ENCODE data around the gene NTMT1. TPM values are rescaled to one million over a fixed set of nuclear protein-coding genes. Genes with fewer than 3 reads are reported as not detected.
"Not testable (repeated sequence)": the region's sequence is repeated elsewhere in the genome, so short reads cannot be mapped to it uniquely, and the experiment has no call there.

The NTMT1 gene
- total RNA-seq, 1 donor from 2014 or later = 72.4 TPM

GRCh38 chr9:129628709-129629108 lies 2.7 kb downstream of the NTMT1 start:
- Mint-ChIP-seq H3K36me3 (ENCODE audit: low read depth) (peaks cover 28% of the 10 kb centered on the region), H3K27ac (peak overlapping the region; percentile 25), H3K4me1 (peaks cover 44% of the 10 kb centered on the region), H3K27me3 (no peaks in the 10 kb centered on the region), H3K9me3 (no peaks in the 10 kb centered on the region), H3K4me3 (no peak overlapping the region)
- intact Hi-C loops (cut with micrococcal nuclease) = loop anchor here (5.0 kb wide), 1 partner anchor 1076 kb away; the partner anchor contains the start of gene SPTAN1
- DNase-seq = no peak

- Mint-ChIP-seq H3K4me1 (peaks cover 40% of the 10 kb centered on the region), H3K4me3 (no peak overlapping the region), H3K36me3 (ENCODE audit: low read depth) (peaks cover 31% of the 10 kb centered on the region)
Observed at GRCh38 chr9:129629251-129629820, 3.4 kb downstream of the NTMT1 start.

GRCh38 chr9:129630967-129631673 lies 5.2 kb downstream of the NTMT1 start:
- Mint-ChIP-seq H3K9me3 (no peaks in the 10 kb centered on the region), H3K27me3 (no peaks in the 10 kb centered on the region), H3K36me3 (ENCODE audit: low read depth) (peaks cover 45% of the 10 kb centered on the region), H3K4me3 (no peak overlapping the region), H3K4me1 (peaks cover 31% of the 10 kb centered on the region), H3K27ac (no peak overlapping the region)
- DNase-seq = no peak
- intact Hi-C loops (cut with micrococcal nuclease) = no loop called here

More at GRCh38 chr9:129629251-129629820, 3.4 kb downstream of the NTMT1 start:
- H3K9me3 Mint-ChIP-seq = no peaks in the 10 kb centered on the region
- intact Hi-C loops (cut with micrococcal nuclease) = loop anchor here (5.0 kb wide), 1 partner anchor 1077 kb away; the partner anchor contains the start of gene SPTAN1
- DNase-seq = no peak
- H3K27me3 Mint-ChIP-seq = no peaks in the 10 kb centered on the region
- H3K27ac Mint-ChIP-seq = no peak overlapping the region

- Mint-ChIP-seq H3K9me3 (no peaks in the 10 kb centered on the region), H3K27ac (no peak overlapping the region), H3K4me3 (no peak overlapping the region), H3K4me1 (peaks cover 30% of the 10 kb centered on the region), H3K27me3 (no peaks in the 10 kb centered on the region), H3K36me3 (ENCODE audit: low read depth) (peaks cover 45% of the 10 kb centered on the region)
- intact Hi-C loops (cut with micrococcal nuclease) = no loop called here
- DNase-seq = no peak
Observed at GRCh38 chr9:129631674-129632129, 5.7 kb downstream of the NTMT1 start.

- H3K4me3 Mint-ChIP-seq = no peak overlapping the region
- H3K9me3 Mint-ChIP-seq = no peaks in the 10 kb centered on the region
- H3K27me3 Mint-ChIP-seq = no peaks in the 10 kb centered on the region
- intact Hi-C loops (cut with micrococcal nuclease) = no loop called here
- peaks cover 42% of the 10 kb centered on the region for H3K36me3 Mint-ChIP-seq (ENCODE audit: low read depth)
- H3K4me1 Mint-ChIP-seq = peaks cover 26% of the 10 kb centered on the region
- H3K27ac Mint-ChIP-seq = no peak overlapping the region
- DNase-seq = no peak
Observed at GRCh38 chr9:129632460-129632859, 6.5 kb downstream of the NTMT1 start.

DNA sequence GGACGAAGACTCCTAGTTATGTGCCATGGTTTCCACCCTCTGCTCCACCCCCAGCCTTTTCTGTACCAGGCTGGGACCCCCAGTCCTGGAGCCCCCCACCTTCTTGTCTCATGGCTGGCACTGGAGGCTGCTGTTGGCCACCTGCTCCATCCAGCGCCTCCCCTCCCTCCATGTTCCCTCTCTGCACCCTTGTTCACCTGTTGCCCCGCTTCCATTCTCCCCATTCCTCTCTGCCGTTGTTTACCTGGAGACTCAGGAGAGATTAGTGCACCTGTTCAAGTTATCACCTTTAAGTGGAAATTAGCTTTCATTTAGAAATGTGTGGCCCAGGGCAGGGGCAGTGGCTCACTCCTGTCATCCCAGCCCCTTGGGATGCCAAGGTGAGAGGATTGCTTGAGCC lies 7.2 kb downstream of the NTMT1 start:
- peaks cover 19% of the 10 kb centered on the region for H3K4me1 Mint-ChIP-seq
- no peak overlapping the region for H3K4me3 Mint-ChIP-seq
- no peaks in the 10 kb centered on the region for H3K9me3 Mint-ChIP-seq
- H3K27me3 Mint-ChIP-seq = no peaks in the 10 kb centered on the region
- peaks cover 48% of the 10 kb centered on the region for H3K36me3 Mint-ChIP-seq (ENCODE audit: low read depth)
- no peak overlapping the region for H3K27ac Mint-ChIP-seq
- intact Hi-C loops (cut with micrococcal nuclease) = no loop called here
- DNase-seq = no peak

- intact Hi-C loops (cut with micrococcal nuclease) = no loop called here
Observed at GRCh38 chr9:129633848-129634247, 7.9 kb downstream of the NTMT1 start.

DNA sequence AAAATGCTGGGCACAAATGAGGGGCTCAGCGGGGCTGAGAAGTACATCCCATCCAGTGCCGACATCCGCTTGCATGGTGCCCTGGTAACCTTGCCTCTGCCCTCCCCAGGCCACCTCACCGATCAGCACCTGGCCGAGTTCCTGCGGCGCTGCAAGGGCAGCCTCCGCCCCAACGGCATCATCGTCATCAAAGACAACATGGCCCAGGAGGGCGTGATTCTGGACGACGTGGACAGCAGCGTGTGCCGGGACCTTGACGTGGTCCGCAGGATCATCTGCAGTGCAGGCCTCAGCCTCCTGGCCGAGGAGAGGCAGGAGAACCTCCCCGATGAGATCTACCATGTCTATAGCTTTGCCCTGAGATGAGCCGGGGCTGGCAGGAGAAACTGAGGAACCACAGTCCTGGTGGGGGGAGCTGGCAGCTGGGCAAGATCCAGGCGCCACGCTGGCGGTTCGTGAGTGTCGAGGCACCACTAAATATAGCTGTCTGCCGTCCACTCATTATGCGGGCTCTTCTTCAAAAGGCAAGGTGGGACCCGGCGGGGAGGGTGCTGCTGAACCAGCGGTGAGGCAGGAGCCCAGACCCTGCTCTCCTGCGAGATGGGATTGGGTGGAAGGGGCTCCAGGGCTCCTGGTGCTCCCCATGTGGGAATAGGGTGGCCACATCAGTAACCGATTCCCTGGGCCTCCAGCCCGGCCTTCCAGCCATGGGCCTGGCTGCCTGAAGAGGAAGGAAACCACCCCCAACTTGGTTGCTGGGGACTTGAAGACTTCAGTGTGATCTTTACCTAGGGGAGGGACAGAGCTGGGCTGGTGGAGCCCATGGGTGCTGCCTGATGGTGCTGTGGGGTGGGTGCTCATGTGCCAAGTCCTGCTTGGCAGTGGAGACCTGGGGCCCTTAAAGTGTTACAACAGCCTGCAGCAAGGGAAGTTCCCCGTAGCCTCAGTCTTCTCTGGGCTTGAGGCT lies 9.4 kb downstream of the NTMT1 start:
- Mint-ChIP-seq H3K27ac (no peak overlapping the region), H3K4me3 (no peak overlapping the region), H3K36me3 (ENCODE audit: low read depth) (peaks cover 45% of the 10 kb centered on the region), H3K4me1 (peaks cover 18% of the 10 kb centered on the region), H3K9me3 (no peaks in the 10 kb centered on the region), H3K27me3 (no peaks in the 10 kb centered on the region)
- DNase-seq = no peak
- intact Hi-C loops (cut with micrococcal nuclease) = no loop called here

More at GRCh38 chr9:129633848-129634247, 7.9 kb downstream of the NTMT1 start:
- H3K27ac Mint-ChIP-seq = no peak overlapping the region
- peaks cover 46% of the 10 kb centered on the region for H3K36me3 Mint-ChIP-seq (ENCODE audit: low read depth)
- H3K9me3 Mint-ChIP-seq = no peaks in the 10 kb centered on the region
- no peak for DNase-seq
- no peak overlapping the region for H3K4me3 Mint-ChIP-seq
- no peaks in the 10 kb centered on the region for H3K27me3 Mint-ChIP-seq
- H3K4me1 Mint-ChIP-seq = peaks cover 16% of the 10 kb centered on the region

GRCh38 chr9:129636343-129636742 lies 10.4 kb downstream of the NTMT1 start:
- H3K27me3 Mint-ChIP-seq; H3K27ac Mint-ChIP-seq; H3K4me3 Mint-ChIP-seq; intact Hi-C loops (cut with micrococcal nuclease); DNase-seq; H3K9me3 Mint-ChIP-seq: not testable (repeated sequence)
- H3K36me3 Mint-ChIP-seq (ENCODE audit: low read depth) = peaks cover 46% of the 10 kb centered on the region
- peaks cover 23% of the 10 kb centered on the region for H3K4me1 Mint-ChIP-seq

DNA sequence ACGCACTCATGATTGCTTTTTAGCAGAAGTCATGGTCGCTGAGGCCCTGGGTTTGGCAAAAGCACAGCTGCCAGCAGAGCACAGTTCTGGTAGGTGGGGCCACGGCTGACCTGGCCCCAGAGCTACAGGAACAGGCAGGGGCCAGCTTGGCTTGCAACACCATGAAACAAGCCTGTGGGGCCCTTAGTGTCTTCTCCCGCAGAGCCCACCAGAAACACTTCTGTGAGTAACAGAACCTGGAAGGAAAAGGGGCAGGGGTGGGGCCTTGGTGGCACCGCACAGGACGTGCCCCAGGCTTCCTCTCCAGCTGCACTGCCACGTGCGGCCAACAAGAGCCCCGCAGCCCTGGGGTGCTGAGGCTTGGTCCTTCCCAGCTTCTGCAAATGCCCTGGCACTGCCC lies 11.1 kb downstream of the NTMT1 start:
- H3K4me3 Mint-ChIP-seq = no peak overlapping the region
- H3K4me1 Mint-ChIP-seq = peaks cover 18% of the 10 kb centered on the region
- no peaks in the 10 kb centered on the region for H3K27me3 Mint-ChIP-seq

DNA sequence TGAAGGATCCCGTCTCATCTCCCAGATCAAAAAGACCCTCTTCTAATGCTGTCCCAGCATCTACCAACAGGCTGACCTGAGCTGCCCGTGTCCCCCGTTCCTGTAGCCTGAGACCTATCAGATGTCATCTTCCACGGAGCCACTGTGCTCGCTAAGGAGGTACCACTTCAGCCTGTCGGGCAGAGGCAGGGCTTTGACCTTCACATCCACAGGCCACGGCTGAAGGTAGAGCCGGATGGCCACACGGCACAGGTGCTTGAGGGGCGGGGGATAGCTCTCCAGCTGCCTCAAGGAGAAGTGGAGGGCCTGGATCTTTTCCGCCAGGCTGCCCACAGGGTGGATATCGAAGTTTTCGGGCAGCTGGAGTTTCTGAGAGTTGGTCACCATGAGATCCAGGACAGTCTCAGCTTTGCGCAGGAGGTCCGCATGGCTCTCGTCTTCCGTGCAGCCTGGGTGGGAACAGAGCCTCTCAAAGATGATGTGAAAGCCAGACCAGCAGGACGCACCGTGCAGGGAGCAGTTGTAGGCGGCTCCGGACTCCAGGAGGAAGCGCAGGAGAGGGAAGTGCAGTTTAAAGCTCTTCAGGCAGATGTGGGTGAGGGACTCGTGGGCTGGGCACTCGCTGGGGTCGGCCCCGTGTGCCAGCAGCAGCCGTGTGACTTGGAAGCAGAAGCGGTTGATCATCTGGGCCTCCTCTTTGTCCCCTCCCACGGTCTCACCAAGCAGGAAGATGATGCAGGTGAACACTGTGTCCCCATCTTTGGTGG lies 11.9 kb downstream of the NTMT1 start:
- Mint-ChIP-seq H3K36me3 (ENCODE audit: low read depth) (peaks cover 37% of the 10 kb centered on the region), H3K4me3 (no peak overlapping the region), H3K27ac (no peak overlapping the region), H3K4me1 (peaks cover 16% of the 10 kb centered on the region), H3K9me3 (no peaks in the 10 kb centered on the region), H3K27me3 (no peaks in the 10 kb centered on the region)
- intact Hi-C loops (cut with micrococcal nuclease) = no loop called here
- DNase-seq = peak; percentile 56

More for the DNA sequence above, 11.1 kb downstream of the NTMT1 start:
- intact Hi-C loops (cut with micrococcal nuclease) = no loop called here
- Mint-ChIP-seq H3K36me3 (ENCODE audit: low read depth) (peaks cover 44% of the 10 kb centered on the region), H3K27ac (no peak overlapping the region), H3K9me3 (no peaks in the 10 kb centered on the region)
- DNase-seq = no peak

DNA sequence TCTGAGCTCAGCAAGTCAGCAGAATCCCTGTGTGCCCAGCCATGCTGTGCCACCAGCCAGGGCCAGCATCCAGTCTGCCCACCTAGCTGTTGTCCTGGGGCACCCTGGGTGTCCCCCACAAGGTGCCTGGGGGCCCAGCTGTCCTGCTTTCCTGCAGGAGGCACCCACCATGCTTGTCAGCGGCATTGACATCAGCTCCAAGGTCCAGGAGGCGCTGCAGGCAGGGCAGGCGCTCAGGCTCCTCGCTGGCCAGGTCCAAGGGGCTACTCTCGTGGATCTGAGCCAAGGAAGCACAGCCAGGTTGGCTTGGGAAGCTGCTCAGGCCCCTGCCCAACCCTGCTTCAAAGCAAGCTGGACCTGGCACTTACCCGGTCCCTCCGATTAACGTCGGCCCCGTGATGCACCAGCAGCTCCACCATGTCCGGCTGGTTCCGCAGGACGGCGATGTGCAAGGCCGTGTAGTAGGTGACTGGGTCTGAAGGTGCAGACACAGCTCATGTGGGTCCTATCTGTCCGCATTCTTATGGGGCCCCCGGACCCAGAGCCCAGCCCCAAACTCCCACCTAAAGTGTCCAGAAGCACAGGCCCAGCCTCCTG lies 13.2 kb downstream of the NTMT1 start:
- H3K9me3 Mint-ChIP-seq = no peaks in the 10 kb centered on the region
- H3K27me3 Mint-ChIP-seq = no peaks in the 10 kb centered on the region

GRCh38 chr9:129639756-129640085 lies 13.8 kb downstream of the NTMT1 start:
- H3K9me3 Mint-ChIP-seq = no peaks in the 10 kb centered on the region
- H3K27me3 Mint-ChIP-seq = no peaks in the 10 kb centered on the region
- peaks cover 25% of the 10 kb centered on the region for H3K36me3 Mint-ChIP-seq (ENCODE audit: low read depth)
- no peak for DNase-seq
- intact Hi-C loops (cut with micrococcal nuclease) = loop anchor here (2.0 to 5.0 kb wide), 2 partner anchors 13 to 88 kb away; partner anchors contain the start of gene NTMT1
- H3K4me3 Mint-ChIP-seq = peak overlapping the region; percentile 90
- H3K4me1 Mint-ChIP-seq = peaks cover 16% of the 10 kb centered on the region
- no peak overlapping the region for H3K27ac Mint-ChIP-seq

More for the DNA sequence above, 13.2 kb downstream of the NTMT1 start:
- H3K4me3 Mint-ChIP-seq = no peak overlapping the region
- intact Hi-C loops (cut with micrococcal nuclease) = no loop called here
- peaks cover 16% of the 10 kb centered on the region for H3K4me1 Mint-ChIP-seq
- no peak for DNase-seq
- peaks cover 28% of the 10 kb centered on the region for H3K36me3 Mint-ChIP-seq (ENCODE audit: low read depth)
- no peak overlapping the region for H3K27ac Mint-ChIP-seq
